NK-92 (cell line): ENCODE data around the gene HRG.
"Not testable (repeated sequence)": the region's sequence is repeated elsewhere in the genome, so short reads cannot be mapped to it uniquely, and the experiment has no call there.

Experiments used
- DNase-seq: peaks from one replicate; lab custom pipeline; 2025; ENCODE audit not compliant: unreplicated experiment; lab: John Stamatoyannopoulos, UW

HRG gene, protein sequence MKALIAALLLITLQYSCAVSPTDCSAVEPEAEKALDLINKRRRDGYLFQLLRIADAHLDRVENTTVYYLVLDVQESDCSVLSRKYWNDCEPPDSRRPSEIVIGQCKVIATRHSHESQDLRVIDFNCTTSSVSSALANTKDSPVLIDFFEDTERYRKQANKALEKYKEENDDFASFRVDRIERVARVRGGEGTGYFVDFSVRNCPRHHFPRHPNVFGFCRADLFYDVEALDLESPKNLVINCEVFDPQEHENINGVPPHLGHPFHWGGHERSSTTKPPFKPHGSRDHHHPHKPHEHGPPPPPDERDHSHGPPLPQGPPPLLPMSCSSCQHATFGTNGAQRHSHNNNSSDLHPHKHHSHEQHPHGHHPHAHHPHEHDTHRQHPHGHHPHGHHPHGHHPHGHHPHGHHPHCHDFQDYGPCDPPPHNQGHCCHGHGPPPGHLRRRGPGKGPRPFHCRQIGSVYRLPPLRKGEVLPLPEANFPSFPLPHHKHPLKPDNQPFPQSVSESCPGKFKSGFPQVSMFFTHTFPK

DNA sequence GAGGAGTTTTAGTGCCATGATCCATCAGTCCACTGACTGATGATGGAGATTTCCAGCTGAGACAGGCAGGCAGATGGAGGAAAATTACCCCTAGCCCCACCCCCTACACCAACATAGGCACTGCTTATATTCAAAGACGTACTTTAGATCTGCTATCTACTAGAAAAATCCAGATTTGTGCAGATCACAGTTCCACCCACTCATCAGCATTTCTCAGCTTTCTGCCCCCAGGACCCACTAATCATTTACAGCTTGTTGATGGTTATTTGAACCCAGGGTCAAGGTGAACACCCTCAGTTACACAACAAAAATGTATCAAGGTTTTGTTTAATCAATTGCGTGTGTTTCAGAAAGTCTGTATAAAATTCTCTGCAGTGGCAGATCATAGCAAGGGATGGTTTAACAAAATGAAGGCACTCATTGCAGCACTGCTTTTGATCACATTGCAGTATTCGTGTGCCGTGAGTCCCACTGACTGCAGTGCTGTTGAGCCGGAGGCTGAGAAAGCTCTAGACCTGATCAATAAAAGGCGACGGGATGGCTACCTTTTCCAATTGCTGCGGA lies at the start of gene HRG:
Gene HRG (plus strand): TSS at position 390 of the 564 bp plus-strand sequence. CDS start 18 bp downstream, at position 408.
- DNase-seq = no peak

DNA sequence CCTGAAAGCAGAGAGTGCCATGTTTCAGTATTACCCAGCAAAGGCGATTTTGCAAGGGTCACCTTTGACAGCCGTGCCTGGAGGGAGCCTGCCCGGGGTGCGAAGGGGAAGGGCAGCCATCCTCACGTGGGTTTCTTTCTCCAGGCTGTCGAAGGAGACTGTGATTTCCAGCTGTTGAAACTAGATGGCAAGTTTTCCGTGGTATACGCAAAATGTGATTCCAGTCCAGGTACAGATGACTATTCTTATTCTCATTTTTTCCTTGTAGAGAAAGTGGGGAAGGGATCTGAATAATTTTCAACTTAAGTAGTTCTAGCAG lies 49.6 kb upstream of the HRG start:
- DNase-seq = no peak

DNA sequence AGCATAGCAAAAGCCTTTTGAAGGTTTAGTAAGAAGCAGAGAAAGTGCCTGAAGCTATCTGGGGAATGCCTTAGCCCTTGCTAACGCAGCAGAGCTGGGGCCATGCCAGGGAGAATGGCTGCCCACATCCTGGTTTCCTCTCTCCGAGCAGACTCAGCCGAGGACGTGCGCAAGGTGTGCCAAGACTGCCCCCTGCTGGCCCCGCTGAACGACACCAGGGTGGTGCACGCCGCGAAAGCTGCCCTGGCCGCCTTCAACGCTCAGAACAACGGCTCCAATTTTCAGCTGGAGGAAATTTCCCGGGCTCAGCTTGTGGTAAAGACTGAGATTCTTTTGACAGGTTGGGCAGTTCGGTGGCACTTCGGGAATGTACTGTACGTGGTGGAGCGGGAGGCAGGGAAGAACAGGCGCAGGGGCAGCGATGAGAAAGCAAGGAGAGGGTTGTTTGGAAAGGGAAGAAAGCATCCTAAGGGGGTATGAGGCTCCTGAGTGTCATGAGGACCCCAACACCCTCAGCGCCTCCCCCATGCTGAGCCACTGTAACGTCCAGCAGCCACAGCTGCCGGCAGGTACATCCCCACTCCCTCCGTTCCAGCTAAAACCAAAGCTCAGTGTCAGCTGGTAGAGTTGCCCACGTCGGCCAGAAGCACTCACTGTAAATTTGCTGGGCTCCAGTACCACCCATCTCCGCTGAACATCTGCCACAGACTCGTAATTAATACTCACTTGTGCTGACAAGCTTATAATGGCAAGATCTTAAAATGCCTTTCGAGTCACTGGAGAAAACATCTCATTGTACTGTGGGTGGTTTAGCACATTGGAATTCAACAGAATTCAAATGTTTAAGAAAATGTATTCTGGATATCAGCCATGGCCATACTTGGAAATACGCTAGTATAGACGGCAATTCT lies 48.5 kb upstream of the HRG start:
- no peak for DNase-seq

DNA sequence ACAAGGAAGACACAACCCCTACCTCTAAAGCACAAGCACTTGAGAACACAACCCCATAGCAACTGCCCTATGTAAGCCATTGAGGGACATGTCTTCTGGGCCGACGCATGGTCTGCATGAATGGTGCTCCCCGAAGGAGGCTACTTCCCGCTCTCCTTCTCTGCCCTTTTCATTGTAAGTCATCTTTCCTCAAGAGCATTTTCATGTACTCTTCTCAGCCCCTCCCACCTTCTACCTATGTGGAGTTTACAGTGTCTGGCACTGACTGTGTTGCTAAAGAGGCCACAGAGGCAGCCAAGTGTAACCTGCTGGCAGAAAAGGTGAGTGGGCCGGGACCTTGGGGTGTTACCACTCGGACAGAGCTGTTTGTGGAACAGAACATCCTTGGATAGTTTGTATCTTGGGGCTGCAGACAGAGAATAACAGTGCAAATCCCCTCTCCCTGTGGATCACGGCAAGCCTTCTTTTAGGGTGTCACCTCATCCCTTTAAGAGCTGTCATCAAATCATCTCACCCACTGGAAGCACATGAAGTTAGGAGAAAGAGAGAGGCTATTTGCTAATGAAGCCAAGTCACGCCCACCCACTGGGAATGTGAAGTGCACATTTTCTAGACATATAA lies 47.4 kb upstream of the HRG start:
- DNase-seq = no peak

DNA sequence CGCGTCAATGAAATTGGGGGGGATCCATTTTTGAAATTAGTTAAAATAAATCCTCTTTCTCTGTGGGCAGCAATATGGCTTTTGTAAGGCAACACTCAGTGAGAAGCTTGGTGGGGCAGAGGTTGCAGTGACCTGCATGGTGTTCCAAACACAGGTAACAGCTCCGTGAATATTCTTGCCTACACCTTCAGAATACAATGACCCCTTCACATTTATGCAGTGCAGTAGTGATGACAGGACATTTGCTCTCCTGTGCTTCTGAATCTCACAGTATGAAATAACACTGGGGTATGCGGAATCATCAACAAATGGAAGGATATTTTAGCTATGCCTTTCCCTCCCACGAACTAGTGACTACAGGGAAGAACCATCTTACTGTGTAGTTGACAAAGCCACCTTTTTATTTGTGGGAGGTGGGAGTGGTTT lies 46.0 kb upstream of the HRG start:
- DNase-seq = no peak

DNA sequence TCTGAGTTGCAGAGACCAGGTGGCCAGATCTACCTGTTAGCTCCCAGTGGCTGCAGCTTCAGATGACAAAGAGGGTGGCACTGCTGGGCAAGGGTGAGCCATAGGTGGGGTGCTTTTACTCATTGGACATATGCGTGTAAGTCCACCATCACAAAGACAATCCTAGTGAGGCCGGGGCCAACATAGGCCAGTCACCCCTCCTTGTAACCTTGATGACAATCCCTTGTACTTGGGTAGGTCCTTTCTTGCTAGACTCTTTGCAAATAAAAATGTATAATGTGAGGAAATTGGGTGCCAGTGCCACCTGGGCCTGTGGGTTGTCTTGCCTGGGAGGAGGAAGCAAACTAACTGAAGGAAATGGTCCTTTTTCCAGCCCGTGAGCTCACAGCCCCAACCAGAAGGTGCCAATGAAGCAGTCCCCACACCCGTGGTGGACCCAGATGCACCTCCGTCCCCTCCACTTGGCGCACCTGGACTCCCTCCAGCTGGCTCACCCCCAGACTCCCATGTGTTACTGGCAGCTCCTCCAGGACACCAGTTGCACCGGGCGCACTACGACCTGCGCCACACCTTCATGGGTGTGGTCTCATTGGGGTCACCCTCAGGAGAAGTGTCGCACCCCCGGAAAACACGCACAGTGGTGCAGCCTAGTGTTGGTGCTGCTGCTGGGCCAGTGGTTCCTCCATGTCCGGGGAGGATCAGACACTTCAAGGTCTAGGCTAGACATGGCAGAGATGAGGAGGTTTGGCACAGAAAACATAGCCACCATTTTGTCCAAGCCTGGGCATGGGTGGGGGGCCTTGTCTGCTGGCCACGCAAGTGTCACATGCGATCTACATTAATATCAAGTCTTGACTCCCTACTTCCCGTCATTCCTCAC lies 45.4 kb upstream of the HRG start:
- DNase-seq = no peak

DNA sequence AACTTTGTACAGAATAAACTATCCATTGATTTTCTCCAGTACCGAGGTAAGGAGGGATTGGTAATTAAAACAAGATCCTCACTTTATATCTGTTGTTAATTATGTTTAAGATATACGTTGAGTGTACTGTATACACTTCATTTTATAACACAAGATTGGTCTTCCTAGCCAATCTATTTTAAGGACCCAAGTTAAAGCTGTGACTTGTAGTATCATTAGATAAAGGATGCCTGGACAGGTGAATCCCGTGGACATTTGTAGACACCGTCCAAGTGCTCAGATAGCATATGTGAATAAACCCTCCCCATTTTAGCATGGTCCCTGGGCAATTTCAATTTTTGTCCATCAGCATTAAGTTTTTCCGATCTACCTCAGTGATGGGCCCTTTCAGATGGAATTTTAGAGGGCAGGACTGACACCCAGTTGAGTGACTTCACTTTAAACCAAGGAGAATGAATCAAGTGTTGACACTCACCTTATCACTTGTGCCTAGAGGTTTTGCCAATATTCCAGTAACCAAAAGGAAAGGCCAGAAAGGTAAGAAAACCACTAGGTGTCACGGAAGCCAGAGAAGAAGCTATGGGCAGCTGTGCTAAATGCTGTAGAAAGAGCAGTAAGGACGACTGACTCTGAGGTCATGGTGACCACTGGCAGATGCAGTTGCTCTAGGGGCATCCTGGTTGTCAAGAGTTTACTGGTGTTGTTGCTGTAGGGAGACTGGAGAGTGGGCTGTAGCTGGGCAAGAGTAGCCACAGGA lies 43.7 kb upstream of the HRG start:
- DNase-seq = no peak

DNA sequence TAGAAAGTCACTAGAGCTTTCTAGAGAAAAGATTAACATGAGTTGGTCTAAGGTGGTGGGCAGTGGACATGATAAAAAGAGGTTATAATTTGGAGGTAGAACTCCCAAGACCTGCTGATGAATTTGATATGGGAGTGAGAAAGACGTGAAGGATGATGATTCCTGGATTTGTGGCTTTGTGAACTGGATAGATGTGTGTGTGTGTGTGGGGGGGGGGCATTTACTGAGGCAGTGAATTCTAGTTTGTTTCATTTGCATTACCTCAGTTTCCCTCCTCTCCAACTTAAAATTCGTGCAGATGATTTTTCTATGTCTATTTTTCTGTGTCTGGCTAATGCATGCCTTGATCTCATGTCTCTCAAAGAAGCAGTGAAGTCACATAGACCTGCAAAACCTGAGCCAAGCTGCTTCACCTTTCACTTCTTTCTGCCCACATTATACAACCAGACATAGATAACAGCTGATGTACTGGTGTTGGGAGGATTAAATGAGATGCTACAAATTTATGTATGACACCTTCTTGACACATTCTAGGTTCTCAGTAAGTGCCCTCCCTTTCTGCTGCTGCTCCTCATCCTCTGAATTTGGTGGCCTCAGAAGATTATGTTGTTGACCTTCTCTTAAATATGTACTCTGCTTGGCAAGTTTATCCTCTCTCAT lies 43.0 kb upstream of the HRG start:
- no peak for DNase-seq

DNA sequence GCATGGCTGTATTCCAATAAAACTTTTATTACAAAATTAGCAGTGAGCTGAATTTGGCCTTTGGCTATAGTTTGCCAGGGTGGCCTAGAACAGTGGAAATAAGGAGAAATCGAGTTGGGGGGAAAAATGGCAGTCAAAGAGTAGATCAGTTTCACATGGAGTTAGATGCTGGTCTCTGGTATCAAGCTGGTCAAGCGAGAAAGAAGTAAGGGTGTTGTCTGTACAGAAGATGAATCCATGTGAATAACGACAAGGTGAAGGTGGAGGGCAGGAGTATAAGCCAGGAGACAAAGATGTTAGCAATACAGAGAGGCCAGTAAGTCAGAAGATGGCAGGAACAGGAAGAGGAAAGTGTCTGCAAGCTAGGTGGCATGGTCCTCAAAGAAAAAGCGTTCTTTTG lies 41.2 kb upstream of the HRG start:
- DNase-seq = no peak

DNA sequence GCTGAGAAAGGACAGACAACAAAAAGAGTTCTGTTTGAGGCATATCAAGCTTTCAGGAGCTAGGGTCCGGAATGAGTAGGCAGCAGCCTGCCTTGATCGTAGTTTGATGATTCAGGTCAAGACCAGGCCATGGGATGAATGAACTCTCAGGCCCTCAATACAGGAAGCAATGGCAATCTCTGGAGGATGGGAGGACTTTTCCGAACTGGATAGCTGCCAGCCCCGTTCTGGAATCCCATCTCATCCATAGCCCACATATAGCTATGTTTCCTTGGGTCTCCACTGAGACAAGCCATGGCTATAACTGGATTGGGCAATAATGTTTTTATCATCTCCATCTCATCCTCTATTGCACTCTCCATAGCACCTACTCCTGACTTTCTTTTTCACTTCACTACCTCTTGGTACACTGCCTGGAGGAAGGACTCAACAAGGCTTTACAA lies 40.2 kb upstream of the HRG start:
- no peak for DNase-seq

DNA sequence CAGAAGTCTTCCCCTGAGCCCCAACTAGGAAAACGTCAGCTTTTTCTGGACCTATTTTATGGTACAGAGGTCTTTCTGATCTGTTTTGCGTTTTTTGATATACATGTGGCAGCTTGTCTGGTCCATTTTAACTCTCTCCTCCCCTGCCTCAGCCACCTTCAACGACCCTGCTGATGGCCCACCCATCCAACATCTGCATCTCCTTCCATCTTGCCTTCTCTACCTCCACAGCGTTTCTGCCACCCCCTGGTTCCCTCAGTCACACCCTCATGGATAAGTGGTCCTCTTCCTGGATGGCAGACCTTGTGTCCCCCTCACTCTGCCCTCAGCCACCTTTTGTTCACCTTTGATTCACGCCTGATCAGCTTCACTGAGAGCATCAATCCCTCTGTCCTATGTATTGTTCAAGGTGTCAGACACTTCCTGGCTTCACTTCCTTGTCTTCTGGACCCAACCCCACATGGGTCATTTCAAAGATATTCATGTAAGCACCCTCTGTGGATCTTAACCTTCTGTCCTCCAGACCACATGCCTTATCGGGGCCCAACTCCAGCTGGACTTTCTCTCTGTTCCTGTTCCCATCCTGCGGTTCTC lies 39.5 kb upstream of the HRG start:
- no peak for DNase-seq

DNA sequence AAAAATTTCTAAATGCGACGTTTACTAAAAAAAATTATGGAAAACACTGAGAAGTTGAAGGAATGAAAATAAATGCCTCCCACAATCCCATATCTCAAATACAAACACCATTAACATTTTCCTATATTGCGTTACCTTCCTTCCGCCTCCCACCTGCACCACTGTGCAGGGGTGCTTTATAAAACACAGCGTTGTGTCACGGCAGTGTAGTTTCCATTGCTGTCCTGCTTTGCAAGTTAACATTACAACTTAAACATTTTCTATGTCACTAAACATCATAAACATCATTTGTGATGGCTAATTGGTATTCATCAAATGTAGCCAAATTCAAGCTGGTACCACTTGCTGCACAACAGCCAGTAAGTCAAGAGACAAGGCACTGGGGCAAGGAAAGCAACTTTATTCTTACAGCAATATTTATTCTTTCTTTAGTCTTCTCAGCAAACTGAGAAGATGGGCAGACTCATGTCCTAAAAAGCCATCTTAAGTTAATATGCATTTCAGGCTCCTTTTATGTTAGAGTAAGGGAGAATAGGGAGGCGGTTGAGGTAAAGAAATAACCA lies 37.9 kb upstream of the HRG start:
- DNase-seq = no peak

DNA sequence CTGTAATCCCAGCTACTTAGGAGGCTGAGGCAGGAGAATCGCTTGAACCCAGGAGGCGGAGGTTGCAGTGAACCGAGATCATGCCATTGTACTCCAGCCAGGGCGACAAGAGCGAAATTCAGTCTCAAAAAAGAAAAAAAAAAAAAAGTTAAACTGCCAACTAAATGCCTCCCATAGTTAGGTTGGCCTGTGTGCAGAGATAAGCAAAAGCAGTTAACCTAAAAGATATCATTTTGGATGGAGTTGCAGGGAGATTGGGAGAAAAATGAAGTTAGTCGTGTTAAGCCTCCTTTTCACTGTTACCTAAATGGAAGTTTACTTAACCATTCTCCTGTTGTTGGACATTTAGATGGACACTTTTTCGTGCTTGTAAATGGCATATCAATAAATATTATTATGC lies 37.1 kb upstream of the HRG start:
- no peak for DNase-seq

DNA sequence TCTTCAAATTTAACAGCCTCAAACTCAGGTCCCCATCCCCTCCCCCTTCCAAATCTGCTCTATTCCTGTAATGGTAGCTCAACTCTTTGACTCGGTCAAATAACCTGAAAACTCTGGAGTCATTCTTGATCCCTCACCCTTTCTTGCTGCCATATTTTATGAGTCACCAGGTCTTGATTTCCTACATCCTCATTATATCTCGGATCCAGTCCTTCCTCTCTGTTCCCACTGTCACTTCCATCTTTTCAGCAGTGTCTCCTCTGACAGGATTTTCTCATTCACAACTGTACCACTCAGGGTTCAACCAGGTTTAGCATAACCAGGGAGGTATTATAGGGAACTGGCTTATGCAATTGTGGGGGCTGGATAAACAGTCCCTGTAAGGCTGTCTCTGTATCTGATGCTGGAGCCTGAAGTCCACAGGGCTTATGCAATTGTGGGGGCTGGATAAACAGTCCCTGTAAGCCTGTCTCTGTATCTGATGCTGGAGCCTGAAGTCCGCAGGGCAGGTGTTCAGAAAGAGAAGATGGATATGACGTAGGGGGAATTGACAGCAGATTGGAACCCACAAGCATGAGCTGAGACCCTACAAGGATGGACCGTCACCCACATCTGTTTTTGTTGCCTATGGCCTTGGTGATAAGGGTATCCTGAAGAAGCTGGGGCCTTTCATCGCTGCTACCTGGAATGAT lies 34.7 kb upstream of the HRG start:
- DNase-seq = no peak

DNA sequence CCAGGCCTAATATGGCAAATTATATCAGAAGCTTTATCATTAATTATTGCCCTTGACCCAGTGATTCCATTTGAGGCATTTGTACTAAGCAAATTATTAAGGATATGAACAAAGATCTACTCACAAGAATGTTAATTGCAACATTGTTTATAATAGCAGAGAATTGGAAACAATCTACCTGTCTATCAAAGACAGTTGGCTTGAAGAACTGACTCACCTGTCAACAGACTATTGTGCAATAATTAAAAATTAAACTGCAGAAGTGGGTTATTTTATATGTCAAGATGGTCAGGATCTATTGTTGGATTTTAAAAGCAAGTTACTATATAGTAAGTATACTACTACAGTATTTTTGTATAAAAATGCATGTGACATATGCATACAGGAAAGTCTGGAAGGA lies 32.3 kb upstream of the HRG start:
- DNase-seq = no peak

DNA sequence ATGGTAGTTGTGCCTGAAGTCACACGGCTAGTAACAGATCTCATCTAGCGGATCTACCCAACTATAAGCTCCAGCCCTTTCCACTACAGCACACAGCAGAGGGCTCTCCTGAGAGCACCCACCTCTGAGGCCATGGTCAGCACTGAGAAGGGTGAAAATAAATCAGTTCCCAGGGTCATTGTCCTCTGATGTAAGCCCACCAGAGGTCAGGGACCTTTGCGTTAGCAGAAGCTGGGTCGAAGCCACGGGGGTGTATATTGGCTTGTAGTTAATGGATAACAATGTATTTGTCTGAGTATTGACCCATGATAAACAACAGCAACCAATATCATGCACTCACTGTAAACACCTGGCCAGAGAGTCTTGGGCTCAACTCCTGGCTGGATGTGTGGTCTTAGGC lies 31.6 kb upstream of the HRG start:
- DNase-seq = not testable (repeated sequence)

DNA sequence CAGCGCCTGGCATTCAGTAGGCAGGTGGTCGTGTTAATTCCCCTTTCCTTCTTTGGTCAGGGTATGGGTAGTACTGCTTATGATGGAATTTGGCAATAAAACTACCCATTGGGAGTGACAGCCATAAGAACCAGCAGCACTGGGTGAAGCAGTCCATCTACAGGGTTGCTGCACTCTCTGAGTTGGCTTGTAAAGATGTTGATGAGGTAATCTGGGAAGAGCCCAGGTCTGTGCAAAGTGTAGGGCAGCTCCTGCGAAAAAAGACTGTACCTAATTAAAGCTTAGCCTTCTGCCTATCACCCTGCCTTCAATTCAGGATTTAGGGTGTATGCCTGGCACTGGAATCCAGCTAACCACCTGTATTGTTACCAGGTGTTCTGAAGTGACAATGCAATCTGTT lies 30.3 kb upstream of the HRG start:
- DNase-seq = no peak

DNA sequence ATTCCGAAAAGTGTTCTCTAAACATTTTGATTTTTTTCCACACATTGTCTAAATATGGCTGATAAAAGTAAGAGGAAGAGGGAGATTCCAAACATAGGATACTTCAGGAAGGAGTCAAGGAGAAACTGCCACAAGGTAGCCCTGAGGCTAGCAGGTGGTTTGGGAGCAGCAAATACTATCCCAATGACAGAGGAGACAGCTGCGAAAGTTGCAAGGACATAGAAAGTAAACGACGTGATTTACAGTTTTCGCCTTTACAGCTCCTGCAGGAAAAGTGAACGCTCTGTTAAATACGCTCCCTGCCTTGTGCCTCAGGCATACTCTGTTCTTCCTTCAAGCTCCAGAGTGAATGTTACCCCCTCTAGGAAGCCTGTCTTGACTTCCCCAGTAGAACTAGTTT lies 29.3 kb upstream of the HRG start:
- DNase-seq = no peak
